Tibial nerve (tissue), 4 donors: Measurements from ENCODE around the gene MITF. TPM values are rescaled to one million over a fixed set of nuclear protein-coding genes. Genes with fewer than 3 reads are reported as not detected.
"Not testable (repeated sequence)": the region's sequence is repeated elsewhere in the genome, so short reads cannot be mapped to it uniquely, and the experiment has no call there.

ENCODE experiments used
- DNase-seq, 2 donors: peaks; one replicate each; pipeline ENCODE4 v3.0.0-alpha.2; 2019; ENCODE audit warnings: low spot score in 2 of 2
- H3K27ac ChIP-seq, 4 donors: fragments of 200-600 bp; sonication (generic) in 3 of 4; one replicate each; pipeline ENCODE4 v1.5.1; 2017 to 2019; ENCODE audit warnings: mild to moderate bottlenecking in 1 of 4
- H3K27me3 ChIP-seq, 2 donors: fragments of 200-600 bp; sonication (generic) in 1 of 2; one replicate each; pipeline versions ENCODE4 v1.5.1 to v1.6.0; 2017 to 2019
- H3K36me3 ChIP-seq, 3 donors: fragments of 200-600 bp; sonication (generic); one replicate each; pipeline ENCODE4 v1.5.1; 2018 to 2019
- H3K4me1 ChIP-seq, 4 donors: fragments of 200-600 bp; sonication (generic) in 3 of 4; one replicate each; pipeline ENCODE4 v1.5.1; 2017 to 2019
- H3K4me3 ChIP-seq, 4 donors: fragments of 200-600 bp; sonication (generic) in 3 of 4; one replicate each; pipeline ENCODE4 v1.5.1; 2017 to 2019; ENCODE audit warnings: mild to moderate bottlenecking in 1 of 4, moderate library complexity in 1 of 4
- H3K9me3 ChIP-seq, 4 donors: fragments of 200-600 bp; sonication (generic) in 3 of 4; one replicate each; pipeline ENCODE4 v1.5.1; 2017 to 2019
- CTCF ChIP-seq, 5 experiments: fragments of 200-600 bp in 3 of 5; fragments of 450-650 bp in 2 of 5; sonication (generic) in 3 of 5; IDR thresholded peaks; one replicate each; pipeline ENCODE4 v1.5.1; 2016 to 2019; ENCODE audit warnings: antibody characterized with exemption in 5 of 5, mild to moderate bottlenecking in 3 of 5, moderate library complexity in 2 of 5
- EP300 ChIP-seq, 2 donors: sonication (generic); formaldehyde crosslinking; IDR thresholded peaks; one replicate each; pipeline ENCODE4 v1.6.1; 2017; ENCODE audit warnings: antibody characterized with exemption in 2 of 2, mild to moderate bottlenecking in 1 of 2
- POLR2A ChIP-seq, 2 donors: fragments of 450-650 bp; IDR thresholded peaks; one replicate each; pipeline ENCODE4 v1.6.1; 2017; ENCODE audit warnings: antibody characterized with exemption in 2 of 2, mild to moderate bottlenecking in 2 of 2, moderate library complexity in 2 of 2
- WGBS, 2 donors: methylation state at CpG; one replicate each; pipeline ENCODE4 v1.1.5; 2018; 5-methylcytosine and 5-hydroxymethylcytosine counted together
- total RNA-seq, 4 donors: library from RNA; depleted of rRNA; stranded (reverse); fragments of >200 nt; gene quantifications; one replicate each; pipeline ENCODE4 v1.1.0, GENCODE V29; 2016

Gene MITF
- total RNA-seq, 4 donors from 2014 or later: 10.3 to 26.9 (median 15.5) TPM

DNA sequence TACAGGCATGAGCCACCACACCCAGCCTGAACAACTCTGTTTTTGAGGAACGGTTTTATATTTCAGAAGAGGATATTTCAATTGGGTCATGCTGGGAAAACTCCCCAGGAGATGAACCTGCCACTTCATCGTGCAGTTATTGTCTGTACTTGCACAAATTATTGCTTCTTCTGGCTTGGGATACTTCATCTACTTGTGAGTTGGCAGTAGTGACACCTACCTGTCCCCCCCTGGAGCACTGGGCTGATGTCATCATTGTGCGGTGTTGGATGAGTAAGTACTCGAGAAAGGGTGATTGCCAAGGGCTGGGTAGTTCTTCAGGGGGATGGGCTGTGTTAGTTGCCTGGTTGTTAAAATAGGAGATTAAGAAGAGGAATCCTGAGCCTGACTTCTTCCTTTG is 175.1 kb downstream of the MITF start:
- WGBS, 2 donors: 89 to 92% methylated on average over 4 of the region's 4 CpGs
- TF ChIP-seq CTCF (IDR thresholded peaks at IDR 0.05) (no peak), EP300 (IDR thresholded peaks at IDR 0.05) (no peak), POLR2A (IDR thresholded peaks at IDR 0.05) (no peak)
- H3K9me3 ChIP-seq: peaks cover 0 to 6% (median 0%) of the 10 kb centered on the region in 4 donors
- peaks cover 0 to 2% (median 0%) of the 10 kb centered on the region in 4 donors for H3K4me1 ChIP-seq
- H3K36me3 ChIP-seq: peaks cover 0 to 4% (median 0%) of the 10 kb centered on the region in 3 donors
- no peak overlapping the region for H3K4me3 ChIP-seq
- no peak overlapping the region for H3K27ac ChIP-seq
- H3K27me3 ChIP-seq: no peaks in the 10 kb centered on the region
- DNase-seq: no peak

GRCh38 chr3:69915726-69916125 is 176.5 kb downstream of the MITF start:
- DNase-seq: no peak
- H3K27ac ChIP-seq: no peak overlapping the region

GRCh38 chr3:69920009-69920408 is 180.7 kb downstream of the MITF start:
- WGBS, 2 donors: 66 to 70% methylated on average over 10 of the region's 10 CpGs
- not testable (repeated sequence) for H3K9me3 ChIP-seq, H3K36me3 ChIP-seq, H3K4me3 ChIP-seq, H3K27me3 ChIP-seq, H3K27ac ChIP-seq, DNase-seq
- peaks cover 0 to 18% (median 0%) of the 10 kb centered on the region in 4 donors for H3K4me1 ChIP-seq
- TF ChIP-seq CTCF (IDR thresholded peaks at IDR 0.05): peak in 4 of 5 experiments; percentile 23 to 41 (median 31)

More at GRCh38 chr3:69915726-69916125, 176.5 kb downstream of the MITF start:
- H3K9me3 ChIP-seq: peaks cover 0 to 6% (median 0%) of the 10 kb centered on the region in 4 donors
- peaks cover 0 to 4% (median 0%) of the 10 kb centered on the region in 3 donors for H3K36me3 ChIP-seq
- no peaks in the 10 kb centered on the region for H3K27me3 ChIP-seq
- no peak overlapping the region for H3K4me3 ChIP-seq
- TF ChIP-seq EP300 (IDR thresholded peaks at IDR 0.05) (no peak), POLR2A (IDR thresholded peaks at IDR 0.05) (no peak), CTCF (IDR thresholded peaks at IDR 0.05) (no peak)
- H3K4me1 ChIP-seq: peaks cover 0 to 5% (median 0%) of the 10 kb centered on the region in 4 donors

- peak overlapping the region in 2 of 4 donors; percentile 25 to 45 for H3K27ac ChIP-seq
- H3K4me3 ChIP-seq: no peak overlapping the region
- peaks cover 0 to 34% (median 4%) of the 10 kb centered on the region in 4 donors for H3K4me1 ChIP-seq
- H3K36me3 ChIP-seq: no peaks in the 10 kb centered on the region
- TF ChIP-seq EP300 (IDR thresholded peaks at IDR 0.05) (no peak), CTCF (IDR thresholded peaks at IDR 0.05) (no peak), POLR2A (IDR thresholded peaks at IDR 0.05) (no peak)
- 61 to 70% methylated on average over 6 of the region's 6 CpGs for WGBS, 2 donors
- no peaks in the 10 kb centered on the region for H3K27me3 ChIP-seq
- no peak for DNase-seq
- no peaks in the 10 kb centered on the region for H3K9me3 ChIP-seq
Measured at GRCh38 chr3:69921651-69922050, 182.4 kb downstream of the MITF start.

- Histone ChIP-seq H3K27me3 (no peaks in the 10 kb centered on the region), H3K4me3 (no peak overlapping the region), H3K36me3 (no peaks in the 10 kb centered on the region), H3K9me3 (no peaks in the 10 kb centered on the region), H3K4me1 (peaks cover 0 to 35% (median 4%) of the 10 kb centered on the region in 4 donors), H3K27ac (peak overlapping the region in 2 of 4 donors; percentile 25 to 45)
- 47 to 50% methylated on average over 4 of the region's 4 CpGs for WGBS, 2 donors
- no peak for DNase-seq
- TF ChIP-seq EP300 (IDR thresholded peaks at IDR 0.05) (no peak), CTCF (IDR thresholded peaks at IDR 0.05) (no peak), POLR2A (IDR thresholded peaks at IDR 0.05) (no peak)
Measured at GRCh38 chr3:69922521-69923000, 183.3 kb downstream of the MITF start.
